PFSK-1 (cell line): ENCODE measurements around the gene LRFN5.

ENCODE experiments used
- POLR2AphosphoS5 ChIP-seq: IDR thresholded peaks from 2 replicates; pipeline ENCODE4 v1.6.1; 2012; ENCODE audit warnings: low read depth, mild to moderate bottlenecking, control low read depth, low read length, moderate library complexity
- SIN3A ChIP-seq: IDR thresholded peaks from 2 replicates; pipeline ENCODE4 v1.6.1; 2012; ENCODE audit warnings: mild to moderate bottlenecking, low read length, moderate library complexity, borderline replicate concordance; ENCODE audit not compliant: insufficient read depth

DNA sequence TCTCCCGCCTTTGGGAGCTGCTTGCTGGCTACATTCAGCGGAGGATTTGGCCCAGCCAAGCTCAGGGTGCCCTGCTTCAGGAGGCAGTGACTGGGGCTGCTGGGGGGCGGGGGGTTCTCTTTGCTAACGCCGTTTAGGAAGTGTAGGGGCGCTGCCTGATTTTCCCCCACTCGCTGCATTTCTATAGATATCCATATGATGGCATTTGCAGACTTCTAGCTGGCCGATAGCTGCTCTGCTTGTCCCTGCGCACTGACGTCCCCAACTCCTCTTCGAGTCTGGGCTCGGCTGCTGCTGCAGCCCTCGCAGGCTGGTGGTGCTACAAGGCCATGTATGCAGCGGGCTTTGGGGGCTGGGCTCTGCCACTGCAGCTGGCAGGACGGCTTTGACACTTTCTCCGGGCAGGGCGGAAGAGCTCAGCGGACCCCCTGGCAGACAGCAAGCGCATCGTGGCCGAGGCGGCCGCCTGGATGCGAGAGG, 3.1 kb downstream of the LRFN5 start:
- TF ChIP-seq SIN3A (no peak), POLR2AphosphoS5 (no peak)
